Panc1 (cell line): Measurements from ENCODE around the gene LONP1. TPM values are rescaled to one million over a fixed set of nuclear protein-coding genes. Genes with fewer than 3 reads are reported as not detected.

Source experiments
- ATAC-seq: fragments of 200-7000 bp; cut with Tn5 transposase; 2 replicates; pipeline ENCODE4 v1.9.1; 2020; ENCODE audit warnings: mild to moderate bottlenecking, moderate library complexity
- BruUV-seq: library from RNA; stranded (reverse); fragments of 400-500 nt; replicated peaks from 2 replicates; lab custom pipeline; 2021; lab: Mats Ljungman, UMichigan
- CTCF ChIA-PET: fragments of 300-600 bp; sonication (Branson Sonifier 250); formaldehyde crosslinking; loops from one replicate; lab custom pipeline; 2022; ENCODE audit warnings: antibody characterized with exemption; lab: Charles Lee
- POLR2A ChIA-PET: fragments of 300-600 bp; sonication (Branson Sonifier 250); formaldehyde crosslinking; loops from one replicate; lab custom pipeline; 2022; ENCODE audit warnings: antibody characterized with exemption; lab: Charles Lee
- DNase-seq: peaks from one replicate; pipeline ENCODE4 v3.0.0-alpha.2; 2010; ENCODE audit warnings: low read depth, low spot score
- H3K27ac ChIP-seq: 2 replicates; pipeline ENCODE4 v1.5.1; 2011; ENCODE audit warnings: mild to moderate bottlenecking, low read length, inconsistent platforms
- H3K27me3 ChIP-seq: fragments of 200-500 bp; sonication (Bioruptor generic); 2 replicates; pipeline ENCODE4 v1.6.0; 2014; ENCODE audit warnings: low read length, inconsistent platforms; ENCODE audit not compliant: control insufficient read depth, insufficient read depth
- H3K36me3 ChIP-seq: fragments of 200-500 bp; sonication (Bioruptor generic); 2 replicates; pipeline ENCODE4 v1.5.1; 2014; ENCODE audit warnings: inconsistent platforms, mild to moderate bottlenecking, low read length, moderate library complexity; ENCODE audit not compliant: control insufficient read depth, insufficient read depth
- H3K4me1 ChIP-seq: 2 replicates; pipeline ENCODE4 v1.5.1; 2011; ENCODE audit warnings: inconsistent platforms, mild to moderate bottlenecking, low read length, moderate library complexity; ENCODE audit not compliant: control insufficient read depth, insufficient read depth
- H3K4me3 ChIP-seq, 2 experiments: 2 replicates each; pipeline ENCODE4 v1.5.1; 2011 to 2012; ENCODE audit warnings: low read depth in 2 of 2, low read length in 2 of 2, mild to moderate bottlenecking in 2 of 2, inconsistent platforms in 1 of 2, moderate library complexity in 1 of 2
- H3K9me3 ChIP-seq: fragments of 200-500 bp; sonication (Bioruptor generic); 2 replicates; pipeline ENCODE4 v1.5.1; 2014; ENCODE audit warnings: low read depth, mild to moderate bottlenecking, inconsistent platforms, low read length, moderate library complexity; ENCODE audit not compliant: control insufficient read depth, insufficient read depth
- POLR2AphosphoS5 ChIP-seq: IDR thresholded peaks from 2 replicates; pipeline ENCODE4 v1.6.1; 2012; ENCODE audit warnings: mild to moderate bottlenecking, low read depth, low read length, moderate library complexity
- SIN3A ChIP-seq: IDR thresholded peaks from 2 replicates; pipeline ENCODE4 v1.6.1; 2012; ENCODE audit warnings: low read depth, mild to moderate bottlenecking, low read length, moderate library complexity, borderline replicate concordance; ENCODE audit not compliant: insufficient read depth
- TCF7L2 ChIP-seq: IDR thresholded peaks from 2 replicates; pipeline ENCODE4 v1.6.1; 2011; ENCODE audit warnings: mild to moderate bottlenecking, low read depth, low read length, inconsistent platforms
- in situ Hi-C: cut with HindIII; loops from 2 replicates; pipeline ENCODE4 v1.10.0; 2016; ENCODE audit warnings: low sequenced_read_pairs, low pct_unique_long_range_greater_than_20kb
- intact Hi-C: fragments of 100-400 bp; cut with micrococcal nuclease; formaldehyde crosslinking; loops from one replicate; pipeline ENCODE4 v1.10.0; 2022; ENCODE audit not compliant: unreplicated experiment
- total RNA-seq: library from RNA; stranded (reverse); gene quantifications from one replicate; pipeline ENCODE4 v1.2.1, GENCODE V29; 2021; ENCODE audit not compliant: unreplicated experiment
- TF ChIP-seq, protein P1 (sequence below): fragments of 450-650 bp; IDR thresholded peaks from 2 replicates; pipeline ENCODE4 v1.5.1; 2017; ENCODE audit warnings: mild to moderate bottlenecking
- TF ChIP-seq, protein P2 (sequence below), 2 experiments: IDR thresholded peaks; 2 replicates each; pipeline ENCODE4 v1.6.1; 2011 to 2012; ENCODE audit warnings: low read depth in 2 of 2, control low read depth in 1 of 2, low read length in 1 of 2, mild to moderate bottlenecking in 1 of 2, moderate library complexity in 1 of 2; ENCODE audit not compliant: insufficient read depth in 1 of 2

Gene LONP1
- total RNA-seq, 1 experiment from 2014 or later = 93.0 TPM

DNA sequence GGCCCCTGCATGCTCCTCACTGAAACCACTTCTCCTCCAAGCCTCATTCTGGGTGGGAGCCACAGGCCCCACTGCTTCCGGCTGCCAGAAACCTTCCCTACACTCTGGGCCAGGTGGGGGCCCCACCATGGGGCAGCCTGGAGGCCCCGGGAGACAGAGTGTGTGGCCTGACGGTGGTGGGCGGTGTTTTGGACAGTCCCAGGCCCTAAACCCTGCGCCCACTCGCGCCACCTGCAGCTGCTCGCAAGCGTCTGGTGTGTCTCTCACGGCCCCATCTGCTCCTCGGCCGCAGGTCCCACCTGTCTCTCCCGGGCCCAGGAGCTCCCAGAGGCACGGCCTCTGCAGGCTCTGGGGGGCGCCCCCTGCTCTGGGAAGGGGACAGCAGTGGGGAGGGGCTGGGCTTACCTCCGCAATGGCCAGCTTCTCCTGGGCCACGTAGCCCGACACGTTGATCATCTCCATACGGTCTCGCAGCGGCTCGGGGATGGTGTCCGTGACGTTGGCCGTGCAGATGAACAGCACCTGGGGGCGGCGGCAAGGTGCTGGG, 24.2 kb downstream of the LONP1 start:
- ChIA-PET POLR2A (no interaction called here), CTCF (no interaction called here)
- peaks cover 4% of the 10 kb centered on the region; the same call in 1 of the 2 replicates for H3K36me3 ChIP-seq
- TF ChIP-seq TCF7L2 (no peak), POLR2AphosphoS5 (no peak; the same call in 1 of the 2 replicates), SIN3A (no peak; the same call in 1 of the 2 replicates)
- TF ChIP-seq, protein P1, sequence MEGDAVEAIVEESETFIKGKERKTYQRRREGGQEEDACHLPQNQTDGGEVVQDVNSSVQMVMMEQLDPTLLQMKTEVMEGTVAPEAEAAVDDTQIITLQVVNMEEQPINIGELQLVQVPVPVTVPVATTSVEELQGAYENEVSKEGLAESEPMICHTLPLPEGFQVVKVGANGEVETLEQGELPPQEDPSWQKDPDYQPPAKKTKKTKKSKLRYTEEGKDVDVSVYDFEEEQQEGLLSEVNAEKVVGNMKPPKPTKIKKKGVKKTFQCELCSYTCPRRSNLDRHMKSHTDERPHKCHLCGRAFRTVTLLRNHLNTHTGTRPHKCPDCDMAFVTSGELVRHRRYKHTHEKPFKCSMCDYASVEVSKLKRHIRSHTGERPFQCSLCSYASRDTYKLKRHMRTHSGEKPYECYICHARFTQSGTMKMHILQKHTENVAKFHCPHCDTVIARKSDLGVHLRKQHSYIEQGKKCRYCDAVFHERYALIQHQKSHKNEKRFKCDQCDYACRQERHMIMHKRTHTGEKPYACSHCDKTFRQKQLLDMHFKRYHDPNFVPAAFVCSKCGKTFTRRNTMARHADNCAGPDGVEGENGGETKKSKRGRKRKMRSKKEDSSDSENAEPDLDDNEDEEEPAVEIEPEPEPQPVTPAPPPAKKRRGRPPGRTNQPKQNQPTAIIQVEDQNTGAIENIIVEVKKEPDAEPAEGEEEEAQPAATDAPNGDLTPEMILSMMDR = no peak
- TF ChIP-seq, protein P2, sequence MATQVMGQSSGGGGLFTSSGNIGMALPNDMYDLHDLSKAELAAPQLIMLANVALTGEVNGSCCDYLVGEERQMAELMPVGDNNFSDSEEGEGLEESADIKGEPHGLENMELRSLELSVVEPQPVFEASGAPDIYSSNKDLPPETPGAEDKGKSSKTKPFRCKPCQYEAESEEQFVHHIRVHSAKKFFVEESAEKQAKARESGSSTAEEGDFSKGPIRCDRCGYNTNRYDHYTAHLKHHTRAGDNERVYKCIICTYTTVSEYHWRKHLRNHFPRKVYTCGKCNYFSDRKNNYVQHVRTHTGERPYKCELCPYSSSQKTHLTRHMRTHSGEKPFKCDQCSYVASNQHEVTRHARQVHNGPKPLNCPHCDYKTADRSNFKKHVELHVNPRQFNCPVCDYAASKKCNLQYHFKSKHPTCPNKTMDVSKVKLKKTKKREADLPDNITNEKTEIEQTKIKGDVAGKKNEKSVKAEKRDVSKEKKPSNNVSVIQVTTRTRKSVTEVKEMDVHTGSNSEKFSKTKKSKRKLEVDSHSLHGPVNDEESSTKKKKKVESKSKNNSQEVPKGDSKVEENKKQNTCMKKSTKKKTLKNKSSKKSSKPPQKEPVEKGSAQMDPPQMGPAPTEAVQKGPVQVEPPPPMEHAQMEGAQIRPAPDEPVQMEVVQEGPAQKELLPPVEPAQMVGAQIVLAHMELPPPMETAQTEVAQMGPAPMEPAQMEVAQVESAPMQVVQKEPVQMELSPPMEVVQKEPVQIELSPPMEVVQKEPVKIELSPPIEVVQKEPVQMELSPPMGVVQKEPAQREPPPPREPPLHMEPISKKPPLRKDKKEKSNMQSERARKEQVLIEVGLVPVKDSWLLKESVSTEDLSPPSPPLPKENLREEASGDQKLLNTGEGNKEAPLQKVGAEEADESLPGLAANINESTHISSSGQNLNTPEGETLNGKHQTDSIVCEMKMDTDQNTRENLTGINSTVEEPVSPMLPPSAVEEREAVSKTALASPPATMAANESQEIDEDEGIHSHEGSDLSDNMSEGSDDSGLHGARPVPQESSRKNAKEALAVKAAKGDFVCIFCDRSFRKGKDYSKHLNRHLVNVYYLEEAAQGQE (IDR thresholded peaks at IDR 0.05; ENCODE audit: insufficient read depth in 1 of 2, low read depth in 2 of 2, low read length in 1 of 2) = no peak
- intact Hi-C loops = loop anchor here (10.0 kb wide), 1 partner anchor 99 kb away; the partner anchor contains the start of gene DUS3L
- no peak overlapping the region for H3K4me3 ChIP-seq
- H3K9me3 ChIP-seq = no peaks in the 10 kb centered on the region
- DNase-seq = no peak
- no peaks in the 10 kb centered on the region for H3K27me3 ChIP-seq
- in situ Hi-C loops = no loop called here
- BruUV-seq = no TSS peak
- H3K27ac ChIP-seq = no peak overlapping the region
- no peak for ATAC-seq
- peaks cover 12% of the 10 kb centered on the region for H3K4me1 ChIP-seq

DNA sequence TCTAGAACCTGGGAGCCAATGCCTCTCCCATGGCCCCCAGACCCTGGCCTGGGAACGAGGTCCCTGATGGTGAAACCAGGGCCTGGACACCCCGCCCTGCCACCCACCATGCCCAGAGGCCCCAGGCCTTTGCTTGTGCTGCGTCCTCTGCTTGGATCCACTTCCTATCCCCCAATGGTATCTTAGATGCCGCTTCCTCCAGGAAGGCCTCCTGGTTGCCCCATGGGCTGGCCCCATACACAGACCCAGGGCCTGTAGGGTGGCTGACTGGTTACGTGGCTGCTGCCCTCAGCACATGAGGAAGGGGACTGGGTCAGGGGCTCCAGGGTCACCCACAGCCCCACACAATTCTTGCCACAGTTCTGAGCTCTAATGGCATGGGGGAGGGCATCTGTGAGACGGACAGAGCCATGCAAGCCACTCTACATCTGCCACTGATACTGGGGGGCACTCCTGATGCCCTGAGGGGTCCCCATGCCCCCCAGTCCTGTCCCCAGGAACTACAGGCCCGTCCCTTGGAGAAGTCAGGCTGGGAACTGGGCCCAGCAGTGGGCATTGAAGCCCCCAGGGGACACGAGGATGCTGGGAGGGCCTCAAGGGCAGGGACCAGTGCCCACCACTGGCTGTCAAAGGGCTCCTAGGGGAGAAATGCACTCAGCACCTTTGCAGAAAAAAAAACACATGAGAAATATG, 24.8 kb downstream of the LONP1 start:
- intact Hi-C loops = loop anchor here (10.0 kb wide), 1 partner anchor 100 kb away; the partner anchor contains the start of gene DUS3L
- no TSS peak for BruUV-seq
- no peaks in the 10 kb centered on the region for H3K9me3 ChIP-seq
- H3K36me3 ChIP-seq = peaks cover 7% of the 10 kb centered on the region; the same call in 1 of the 2 replicates
- TF ChIP-seq, protein P1 = no peak
- TF ChIP-seq POLR2AphosphoS5 (no peak; the same call in 1 of the 2 replicates), SIN3A (no peak), TCF7L2 (no peak)
- TF ChIP-seq, protein P2 (IDR thresholded peaks at IDR 0.05; ENCODE audit: insufficient read depth in 1 of 2, low read depth in 2 of 2, low read length in 1 of 2) = no peak
- CTCF ChIA-PET = no interaction called here
- H3K27ac ChIP-seq = no peak overlapping the region
- no peak overlapping the region for H3K4me3 ChIP-seq
- POLR2A ChIA-PET = no interaction called here
- H3K4me1 ChIP-seq = peaks cover 12% of the 10 kb centered on the region
- H3K27me3 ChIP-seq = no peaks in the 10 kb centered on the region
- ATAC-seq (no peak), DNase-seq (no peak)
- in situ Hi-C loops = no loop called here
